GM19351 (cell line): ENCODE results near the gene TMEM204.

Experiments
- ATAC-seq: cut with Tn5 transposase; IDR thresholded peaks from one replicate; pipeline ENCODE4 v1.9.1; 2021; ENCODE audit warnings: mild to moderate bottlenecking, moderate library complexity; ENCODE audit not compliant: unreplicated experiment

TMEM204 gene

GRCh38 chr16:1536601-1537000, 3.1 kb downstream of the TMEM204 start:
- ATAC-seq = no peak

- ATAC-seq = no peak
Measured at GRCh38 chr16:1537138-1537577, 3.7 kb downstream of the TMEM204 start.

- no peak for ATAC-seq
Measured at GRCh38 chr16:1537763-1538289, 4.4 kb downstream of the TMEM204 start.

GRCh38 chr16:1538804-1539520, 5.5 kb downstream of the TMEM204 start:
- ATAC-seq = no peak

GRCh38 chr16:1539720-1540555, 6.5 kb downstream of the TMEM204 start:
- ATAC-seq = no peak

GRCh38 chr16:1540556-1540855, 7.0 kb downstream of the TMEM204 start:
- ATAC-seq = no peak

GRCh38 chr16:1541293-1542165, 8.1 kb downstream of the TMEM204 start:
- ATAC-seq = no peak

- ATAC-seq = no peak
Measured at GRCh38 chr16:1542166-1542500, 8.7 kb downstream of the TMEM204 start.

- no peak for ATAC-seq
Measured at GRCh38 chr16:1542533-1542932, 9.1 kb downstream of the TMEM204 start.

- ATAC-seq = no peak
Measured at GRCh38 chr16:1543085-1543896, 9.8 kb downstream of the TMEM204 start.

- no peak for ATAC-seq
Measured at GRCh38 chr16:1545044-1546040, 11.9 kb downstream of the TMEM204 start.

GRCh38 chr16:1546430-1546829, 13.0 kb downstream of the TMEM204 start:
- no peak for ATAC-seq

- ATAC-seq = no peak
Measured at GRCh38 chr16:1548233-1548632, 14.8 kb downstream of the TMEM204 start.

- ATAC-seq = no peak
Measured at GRCh38 chr16:1548727-1549126, 15.3 kb downstream of the TMEM204 start.

GRCh38 chr16:1550069-1550468, 16.6 kb downstream of the TMEM204 start:
- ATAC-seq = no peak

- no peak for ATAC-seq
Measured at GRCh38 chr16:1550696-1551095, 17.2 kb downstream of the TMEM204 start.

GRCh38 chr16:1551166-1551565, 17.7 kb downstream of the TMEM204 start:
- ATAC-seq = no peak

GRCh38 chr16:1552129-1552528, 18.7 kb downstream of the TMEM204 start:
- ATAC-seq = no peak
